Endodermal cell (in vitro differentiated cells): ENCODE results near the gene PRRT1B. TPM values are rescaled to one million over a fixed set of nuclear protein-coding genes. Genes with fewer than 3 reads are reported as not detected.
A peak's percentile ranks its signal among the peaks of the same experiment; 100 is the strongest.
"Not testable (repeated sequence)": the region's sequence is repeated elsewhere in the genome, so short reads cannot be mapped to it uniquely, and the experiment has no call there.

Experiments used
- DNase-seq: peaks from one replicate; pipeline ENCODE4 v3.0.0-alpha.2; 2017
- H3K27ac ChIP-seq: 2 replicates; pipeline ENCODE4 v1.5.1; 2013; ENCODE audit warnings: mild to moderate bottlenecking, low read depth, low read length, moderate library complexity
- H3K27me3 ChIP-seq: 2 replicates; pipeline ENCODE4 v1.6.1; 2013; ENCODE audit warnings: mild to moderate bottlenecking, low read length, moderate library complexity; ENCODE audit not compliant: insufficient read depth, control insufficient read depth, poor library complexity, severe bottlenecking
- H3K36me3 ChIP-seq: 2 replicates; pipeline ENCODE4 v1.7.0; 2013; ENCODE audit warnings: mild to moderate bottlenecking, low read length, moderate library complexity; ENCODE audit not compliant: control insufficient read depth, insufficient read depth
- H3K4me1 ChIP-seq: one replicate; pipeline ENCODE4 v1.7.0; 2013; ENCODE audit warnings: low read length; ENCODE audit not compliant: control insufficient read depth, insufficient read depth
- H3K4me3 ChIP-seq: 2 replicates; pipeline ENCODE4 v1.5.1; 2013; ENCODE audit warnings: mild to moderate bottlenecking, low read length, moderate library complexity
- H3K9ac ChIP-seq: 2 replicates; pipeline ENCODE4 v1.6.1; 2013; ENCODE audit warnings: mild to moderate bottlenecking, low read length, moderate library complexity; ENCODE audit not compliant: poor library complexity, severe bottlenecking; ENCODE audit errors: extremely low read depth
- H3K9me3 ChIP-seq: 2 replicates; pipeline ENCODE4 v1.6.1; 2013; ENCODE audit warnings: mild to moderate bottlenecking, low read length, moderate library complexity; ENCODE audit not compliant: control insufficient read depth
- H3K27ac Mint-ChIP-seq: 2 replicates; pipeline ENCODE4 v1.8.0; 2020; ENCODE audit warnings: mixed read lengths
- H3K27me3 Mint-ChIP-seq: 2 replicates; pipeline ENCODE4 v1.8.0; 2021; ENCODE audit warnings: mild to moderate bottlenecking, mixed read lengths; ENCODE audit not compliant: insufficient read depth
- H3K36me3 Mint-ChIP-seq: 2 replicates; pipeline ENCODE4 v1.8.0; 2020; ENCODE audit warnings: low read depth, mixed read lengths
- H3K4me1 Mint-ChIP-seq: 2 replicates; pipeline ENCODE4 v1.8.0; 2020; ENCODE audit warnings: mixed read lengths
- H3K4me3 Mint-ChIP-seq: 2 replicates; pipeline ENCODE4 v1.8.0; 2020; ENCODE audit warnings: mild to moderate bottlenecking, moderate library complexity, mixed read lengths
- H3K9me3 Mint-ChIP-seq: 2 replicates; pipeline ENCODE4 v1.8.0; 2020; ENCODE audit warnings: mild to moderate bottlenecking, mixed read lengths
- CTCF ChIP-seq: fragments of 200-600 bp; sonication (generic); conservative IDR thresholded peaks from 2 replicates; pipeline ENCODE4 v1.5.0; 2021; ENCODE audit warnings: antibody characterized with exemption, mild to moderate bottlenecking
- WGBS, 2 experiments: methylation state at CpG; one replicate each; pipeline versions ENCODE4 v1.1.5 to v1.1.7; 2013; ENCODE audit warnings: missing lambda C conversion rate in 2 of 2, mixed read lengths in 1 of 2; ENCODE audit not compliant: insufficient coverage in 1 of 2, insufficient read length in 1 of 2; 5-methylcytosine and 5-hydroxymethylcytosine counted together
- total RNA-seq, 2 donors: library from RNA; stranded (reverse); fragmentation: NEBNext Ultra II Directional in 1 of 2; extraction: Animal tissue kit (Norgen Biotek cat#: 25700) in 1 of 2; gene quantifications; 2 replicates in 1 of 2; 3 replicates in 1 of 2; pipeline ENCODE4 v1.2.1, GENCODE V29; 2021

PRRT1B gene
- total RNA-seq, 2 donors from 2014 or later = 42.9 to 71.4 TPM

- Mint-ChIP-seq H3K4me3 (peak overlapping the region; percentile 74), H3K27ac (peak overlapping the region; percentile 70), H3K4me1 (peaks cover 34% of the 10 kb centered on the region), H3K27me3 (peaks cover 21% of the 10 kb centered on the region), H3K9me3 (peaks cover 69% of the 10 kb centered on the region), H3K36me3 (peaks cover 49% of the 10 kb centered on the region)
- Histone ChIP-seq H3K4me3 (no peak overlapping the region), H3K9ac (peak overlapping the region; percentile 20), H3K4me1 (no peaks in the 10 kb centered on the region), H3K9me3 (peaks cover 36% of the 10 kb centered on the region), H3K27me3 (no peaks in the 10 kb centered on the region), H3K36me3 (no peaks in the 10 kb centered on the region), H3K27ac (no peak overlapping the region)
- 46 to 62% methylated on average over 7 to 30 of the region's 30 CpGs for whole genome bisulfite sequencing, 2 experiments
- no peak for TF ChIP-seq CTCF
- no peak for DNase-seq
These were observed 538 bp downstream of the PRRT1B start for GRCh38 chr9:131545786-131546335.

GRCh38 chr9:131546336-131547084 is 1.2 kb downstream of the PRRT1B start:
- H3K9ac ChIP-seq = peak overlapping the region; percentile 20
- H3K9me3 Mint-ChIP-seq = peaks cover 72% of the 10 kb centered on the region
- peak overlapping the region; percentile 74 for H3K4me3 Mint-ChIP-seq
- no peaks in the 10 kb centered on the region for H3K4me1 ChIP-seq
- peak; percentile 49 for TF ChIP-seq CTCF
- H3K4me1 Mint-ChIP-seq = peaks cover 35% of the 10 kb centered on the region
- H3K9me3 ChIP-seq = peaks cover 36% of the 10 kb centered on the region
- H3K27me3 ChIP-seq = no peaks in the 10 kb centered on the region
- peak overlapping the region; percentile 40 for H3K4me3 ChIP-seq
- H3K27me3 Mint-ChIP-seq = peaks cover 21% of the 10 kb centered on the region
- peak overlapping the region; percentile 94 for H3K27ac Mint-ChIP-seq
- WGBS, 2 experiments = 32 to 72% methylated on average over 12 to 49 of the region's 49 CpGs
- peaks cover 54% of the 10 kb centered on the region for H3K36me3 Mint-ChIP-seq
- H3K36me3 ChIP-seq = no peaks in the 10 kb centered on the region
- DNase-seq = peak; percentile 65
- H3K27ac ChIP-seq = no peak overlapping the region

GRCh38 chr9:131549186-131549585 is 3.9 kb downstream of the PRRT1B start:
- H3K36me3 ChIP-seq, H3K4me3 ChIP-seq, H3K27me3 ChIP-seq, H3K9ac ChIP-seq, DNase-seq, H3K27ac ChIP-seq, H3K4me1 ChIP-seq: not testable (repeated sequence)
- H3K27me3 Mint-ChIP-seq = peaks cover 32% of the 10 kb centered on the region
- H3K36me3 Mint-ChIP-seq = peaks cover 70% of the 10 kb centered on the region
- H3K9me3 ChIP-seq = peaks cover 21% of the 10 kb centered on the region
- H3K27ac Mint-ChIP-seq = peak overlapping the region; percentile 50
- peak overlapping the region; percentile 19 for H3K4me3 Mint-ChIP-seq
- peaks cover 69% of the 10 kb centered on the region for H3K9me3 Mint-ChIP-seq
- WGBS, 2 experiments = 91 to 100% methylated on average over 7 to 10 of the region's 10 CpGs
- H3K4me1 Mint-ChIP-seq = peaks cover 38% of the 10 kb centered on the region

DNA sequence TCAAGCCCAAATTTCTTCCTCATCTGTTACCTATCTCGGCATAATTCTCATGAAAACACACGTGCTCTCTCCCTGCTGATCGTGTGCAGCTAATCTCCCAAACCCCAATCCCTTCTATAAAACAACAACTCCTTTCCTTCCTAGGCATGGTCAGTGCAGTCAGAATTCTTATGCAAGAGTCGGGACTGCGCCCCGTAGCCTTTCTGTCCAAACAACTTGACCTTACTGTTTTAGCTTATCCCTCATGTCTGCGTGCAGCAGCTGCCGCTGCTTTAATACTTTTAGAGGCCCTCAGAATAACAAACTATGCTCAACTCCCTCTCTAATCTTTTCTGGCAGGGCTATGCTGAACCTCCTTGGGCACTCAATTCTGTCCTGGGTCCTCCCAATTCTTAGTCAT is 5.1 kb downstream of the PRRT1B start:
- Mint-ChIP-seq H3K36me3 (peaks cover 73% of the 10 kb centered on the region), H3K27me3 (peaks cover 35% of the 10 kb centered on the region), H3K9me3 (peaks cover 58% of the 10 kb centered on the region), H3K4me1 (peaks cover 38% of the 10 kb centered on the region), H3K4me3 (peak overlapping the region; percentile 2)
- not testable (repeated sequence) for H3K27ac ChIP-seq, H3K4me1 ChIP-seq, DNase-seq, H3K27ac Mint-ChIP-seq, H3K9ac ChIP-seq, H3K4me3 ChIP-seq, H3K36me3 ChIP-seq
- H3K27me3 ChIP-seq = peaks cover 17% of the 10 kb centered on the region
- peaks cover 16% of the 10 kb centered on the region for H3K9me3 ChIP-seq
- WGBS, 2 experiments = 90 to 96% methylated on average over 8 of the region's 8 CpGs
